Measurements from ENCODE around the gene SMCR8. TPM values are rescaled to one million over a fixed set of nuclear protein-coding genes. Genes with fewer than 3 reads are reported as not detected.

Gene SMCR8
- total and polyA plus RNA-seq, 2 donors (not counting 3 experiments of a cell fraction or from before 2014, with no cell fraction given), result 9.5 to 17.6 TPM

DNA sequence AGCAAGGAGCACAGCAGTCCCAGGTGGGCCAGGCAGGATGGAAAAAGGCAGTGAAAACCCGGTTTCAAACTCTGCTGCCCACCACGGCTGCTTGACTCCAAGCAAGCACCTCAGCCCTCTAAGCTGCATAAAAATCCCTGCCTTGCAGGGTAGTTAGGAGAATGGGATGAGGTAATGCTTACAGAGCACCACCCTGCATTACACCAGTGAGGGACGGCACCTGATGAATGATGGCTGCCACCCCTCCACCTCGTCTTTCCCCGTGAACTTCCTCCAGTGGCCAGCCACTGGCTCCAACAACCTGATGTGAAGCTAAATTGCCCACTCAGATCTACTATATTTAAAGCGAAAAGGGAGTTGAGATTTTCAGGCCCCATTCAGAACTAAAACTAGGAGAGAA is 33.3 kb upstream of the SMCR8 start:
- intact Hi-C loops (cut with micrococcal nuclease) (no loop called here), dilution Hi-C loops (cut with MboI; ENCODE audit: extremely low pct_ligation_motif_present, low sequenced_read_pairs) (no loop called here)
- FAIRE-seq (no peak), DNase-seq (ENCODE audit: low read depth, low spot score) (no peak)
- no peak overlapping the region for H3K9ac ChIP-seq (replicated peaks; ENCODE audit: extremely low read depth, insufficient read depth, low read length)
- no peaks in the 10 kb centered on the region for H4K20me1 ChIP-seq (replicated peaks; ENCODE audit: control insufficient read depth, extremely low read depth, insufficient read depth, low read length)
- no peak overlapping the region for H3K4me2 ChIP-seq (ENCODE audit: insufficient read depth, low read length)
- no peak overlapping the region for H3K27ac ChIP-seq (ENCODE audit: insufficient read depth, low read depth, low read length)
- CTCF ChIA-PET, result no interaction called here
- TF ChIP-seq EZH2 (IDR thresholded peaks at IDR 0.05; ENCODE audit: borderline replicate concordance, low read depth, low read length, severe bottlenecking), result no peak
- no peak for TF ChIP-seq POLR2A (IDR thresholded peaks at IDR 0.05; ENCODE audit: low read depth, low read length)
- TF ChIP-seq POLR2AphosphoS5 (IDR thresholded peaks at IDR 0.05; ENCODE audit: insufficient read depth, low read depth, low read length), result no peak
- TF ChIP-seq MYC (IDR thresholded peaks at IDR 0.05; ENCODE audit: low read depth, low read length), result no peak
- TF ChIP-seq GATA2 (IDR thresholded peaks at IDR 0.05; ENCODE audit: insufficient read depth, insufficient read length, low read depth, low read length), result no peak
- TF ChIP-seq, protein P1, sequence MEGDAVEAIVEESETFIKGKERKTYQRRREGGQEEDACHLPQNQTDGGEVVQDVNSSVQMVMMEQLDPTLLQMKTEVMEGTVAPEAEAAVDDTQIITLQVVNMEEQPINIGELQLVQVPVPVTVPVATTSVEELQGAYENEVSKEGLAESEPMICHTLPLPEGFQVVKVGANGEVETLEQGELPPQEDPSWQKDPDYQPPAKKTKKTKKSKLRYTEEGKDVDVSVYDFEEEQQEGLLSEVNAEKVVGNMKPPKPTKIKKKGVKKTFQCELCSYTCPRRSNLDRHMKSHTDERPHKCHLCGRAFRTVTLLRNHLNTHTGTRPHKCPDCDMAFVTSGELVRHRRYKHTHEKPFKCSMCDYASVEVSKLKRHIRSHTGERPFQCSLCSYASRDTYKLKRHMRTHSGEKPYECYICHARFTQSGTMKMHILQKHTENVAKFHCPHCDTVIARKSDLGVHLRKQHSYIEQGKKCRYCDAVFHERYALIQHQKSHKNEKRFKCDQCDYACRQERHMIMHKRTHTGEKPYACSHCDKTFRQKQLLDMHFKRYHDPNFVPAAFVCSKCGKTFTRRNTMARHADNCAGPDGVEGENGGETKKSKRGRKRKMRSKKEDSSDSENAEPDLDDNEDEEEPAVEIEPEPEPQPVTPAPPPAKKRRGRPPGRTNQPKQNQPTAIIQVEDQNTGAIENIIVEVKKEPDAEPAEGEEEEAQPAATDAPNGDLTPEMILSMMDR (IDR thresholded peaks at IDR 0.05; ENCODE audit: extremely low read depth in 1 of 2, insufficient read depth in 1 of 2, low read depth in 1 of 2, low read length in 2 of 2), result no peak
- TF ChIP-seq FOS (IDR thresholded peaks at IDR 0.05; ENCODE audit: borderline replicate concordance, insufficient read depth, low read length), result no peak
- no peak for TF ChIP-seq MAX (IDR thresholded peaks at IDR 0.05; ENCODE audit: insufficient read depth, insufficient read length)
- TF ChIP-seq JUN (IDR thresholded peaks at IDR 0.05; ENCODE audit: borderline replicate concordance, insufficient read depth, insufficient read length, low read depth), result no peak
- H3K36me3 ChIP-seq (ENCODE audit: control insufficient read depth in 2 of 2, extremely low read depth in 1 of 2, insufficient read depth in 2 of 2, low read length in 2 of 2), result peaks cover 31 to 50% of the 10 kb centered on the region in 2 experiments
- H2AFZ ChIP-seq (ENCODE audit: low read depth, low read length), result no peak overlapping the region
- H3K4me3 ChIP-seq (replicated peaks in 1 of 3; ENCODE audit: insufficient read depth in 1 of 3, low read depth in 1 of 3, low read length in 3 of 3), result no peak overlapping the region
- POLR2A ChIA-PET, result no interaction called here
- H3K9me3 ChIP-seq (replicated peaks; ENCODE audit: control insufficient read depth, insufficient read depth, low read length), result no peaks in the 10 kb centered on the region
- H3K4me1 ChIP-seq (ENCODE audit: control insufficient read depth, extremely low read depth, insufficient read depth, low read length), result no peaks in the 10 kb centered on the region
- no TSS peak for BruUV-seq (replicated peaks)
- no peaks in the 10 kb centered on the region for H3K27me3 ChIP-seq (ENCODE audit: control insufficient read depth in 2 of 2, insufficient read depth in 2 of 2, low read length in 2 of 2)
- H3K9me1 ChIP-seq (replicated peaks; ENCODE audit: control insufficient read depth, extremely low read depth, insufficient read depth, low read length), result no peaks in the 10 kb centered on the region
- no peaks in the 10 kb centered on the region for H3K79me2 ChIP-seq (ENCODE audit: control insufficient read depth, insufficient read depth, low read length)
